ENCODE data around the gene PSMA4.
"Not testable (repeated sequence)": the region's sequence is repeated elsewhere in the genome, so short reads cannot be mapped to it uniquely, and the experiment has no call there.

Gene PSMA4

GRCh38 chr15:78552597-78552996, 12.4 kb downstream of the PSMA4 start:
- FAIRE-seq: no peak

- not testable (repeated sequence) for FAIRE-seq
These were observed 20.0 kb downstream of the PSMA4 start for GRCh38 chr15:78560201-78560600.

- FAIRE-seq: no peak
These were observed 21.2 kb downstream of the PSMA4 start for GRCh38 chr15:78561490-78561889.

GRCh38 chr15:78563092-78563491, 22.8 kb downstream of the PSMA4 start:
- FAIRE-seq: no peak

- no peak for FAIRE-seq
These were observed 24.5 kb downstream of the PSMA4 start for GRCh38 chr15:78564743-78565096.

GRCh38 chr15:78565097-78565950, 25.1 kb downstream of the PSMA4 start, which contains the start of gene CHRNA5:
Gene CHRNA5 (plus strand): TSS chr15:78565520. CDS start chr15:78565720, 200 bp downstream.
- no peak for FAIRE-seq

- no peak for FAIRE-seq
These were observed 25.9 kb downstream of the PSMA4 start for GRCh38 chr15:78565951-78566774.

GRCh38 chr15:78567531-78567930, 27.3 kb downstream of the PSMA4 start:
- FAIRE-seq: no peak

- no peak for FAIRE-seq
These were observed 30.5 kb downstream of the PSMA4 start for GRCh38 chr15:78570710-78571109.

- FAIRE-seq: no peak
These were observed 31.1 kb downstream of the PSMA4 start for GRCh38 chr15:78571382-78571781.

GRCh38 chr15:78573416-78573815, 33.2 kb downstream of the PSMA4 start:
- FAIRE-seq: no peak

- no peak for FAIRE-seq
These were observed 34.7 kb downstream of the PSMA4 start for GRCh38 chr15:78574944-78575343.

- FAIRE-seq: no peak
These were observed 57.3 kb downstream of the PSMA4 start for GRCh38 chr15:78597583-78597982.

GRCh38 chr15:78598348-78598747, 58.1 kb downstream of the PSMA4 start:
- FAIRE-seq: no peak

- FAIRE-seq: no peak
These were observed 58.9 kb downstream of the PSMA4 start for GRCh38 chr15:78599189-78599588.

Measured in colon (tissue), 2 donors.